GM21515 (cell line): ENCODE data around the gene LRRC27.

Experiments
- ATAC-seq: cut with Tn5 transposase; IDR thresholded peaks from one replicate; pipeline ENCODE4 v1.9.1; 2021; ENCODE audit not compliant: unreplicated experiment

Gene LRRC27

GRCh38 chr10:132421847-132422751 is 90.1 kb downstream of the LRRC27 start:
- no peak for ATAC-seq

GRCh38 chr10:132422903-132423825 is 91.2 kb downstream of the LRRC27 start:
- no peak for ATAC-seq

GRCh38 chr10:132423966-132424861 is 92.2 kb downstream of the LRRC27 start:
- no peak for ATAC-seq

GRCh38 chr10:132425029-132425756 is 93.2 kb downstream of the LRRC27 start:
- no peak for ATAC-seq

- no peak for ATAC-seq
Measured at GRCh38 chr10:132425757-132426155, 93.8 kb downstream of the LRRC27 start.

- no peak for ATAC-seq
Measured at GRCh38 chr10:132427006-132427771, 95.2 kb downstream of the LRRC27 start.

GRCh38 chr10:132427939-132428367 is 96.0 kb downstream of the LRRC27 start:
- no peak for ATAC-seq

GRCh38 chr10:132428486-132428995 is 96.5 kb downstream of the LRRC27 start:
- no peak for ATAC-seq
